ENCODE results near the gene NUDT14. TPM values are rescaled to one million over a fixed set of nuclear protein-coding genes. Genes with fewer than 3 reads are reported as not detected.

Gene NUDT14
- total RNA-seq, 2 donors from 2014 or later, result 13.3 to 18.2 TPM

DNA sequence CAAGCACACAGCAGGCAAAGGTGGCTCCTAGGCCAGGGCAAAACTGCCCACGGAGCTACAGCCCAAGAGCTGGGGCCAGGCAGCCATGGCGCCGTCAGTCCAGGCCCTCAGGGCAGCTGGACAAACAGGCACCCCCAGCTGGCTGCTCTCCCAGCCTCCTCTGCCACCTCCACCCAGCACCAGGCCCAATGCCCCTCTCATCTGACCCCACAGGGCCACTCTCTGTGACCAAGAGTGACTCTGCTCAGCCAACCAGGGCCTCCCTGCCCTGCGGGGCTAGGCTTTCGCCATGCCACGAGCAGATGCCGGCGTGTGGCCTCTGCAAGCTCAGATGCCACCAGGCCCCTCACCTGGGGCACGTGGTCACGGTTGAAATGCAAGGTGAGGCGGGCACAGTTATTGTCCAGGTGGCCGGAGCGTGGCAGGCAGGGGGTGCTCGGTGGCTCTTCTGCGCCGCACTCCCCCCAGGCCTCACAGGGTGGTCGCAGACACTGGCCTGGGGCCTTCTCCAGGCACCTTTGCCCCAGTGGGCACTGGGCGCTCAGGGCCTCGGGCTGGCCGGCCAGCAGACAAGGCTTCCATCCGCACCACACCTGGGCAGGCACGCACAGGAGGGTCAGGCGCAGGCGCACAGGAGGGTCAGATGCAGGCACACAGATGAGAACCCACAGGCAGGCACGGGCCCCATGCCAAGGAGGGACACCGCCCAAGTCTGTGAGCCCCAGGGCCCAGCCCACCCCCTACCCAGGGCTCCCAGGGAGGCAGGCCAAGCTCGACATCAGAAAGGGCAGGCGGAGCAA lies 35.5 kb downstream of the NUDT14 start:
- Mint-ChIP-seq H3K27me3 (ENCODE audit: low read depth) (no peaks in the 10 kb centered on the region), H3K36me3 (ENCODE audit: insufficient read depth in 2 of 2) (peaks cover 2 to 3% of the 10 kb centered on the region in 2 donors), H3K9me3 (peaks cover 0 to 2% of the 10 kb centered on the region in 2 donors), H3K4me3 (no peak overlapping the region), H3K27ac (no peak overlapping the region), H3K4me1 (ENCODE audit: low read depth) (no peaks in the 10 kb centered on the region)
- no peak for DNase-seq
- ATAC-seq (replicated peaks in 1 of 2), result no peak

DNA sequence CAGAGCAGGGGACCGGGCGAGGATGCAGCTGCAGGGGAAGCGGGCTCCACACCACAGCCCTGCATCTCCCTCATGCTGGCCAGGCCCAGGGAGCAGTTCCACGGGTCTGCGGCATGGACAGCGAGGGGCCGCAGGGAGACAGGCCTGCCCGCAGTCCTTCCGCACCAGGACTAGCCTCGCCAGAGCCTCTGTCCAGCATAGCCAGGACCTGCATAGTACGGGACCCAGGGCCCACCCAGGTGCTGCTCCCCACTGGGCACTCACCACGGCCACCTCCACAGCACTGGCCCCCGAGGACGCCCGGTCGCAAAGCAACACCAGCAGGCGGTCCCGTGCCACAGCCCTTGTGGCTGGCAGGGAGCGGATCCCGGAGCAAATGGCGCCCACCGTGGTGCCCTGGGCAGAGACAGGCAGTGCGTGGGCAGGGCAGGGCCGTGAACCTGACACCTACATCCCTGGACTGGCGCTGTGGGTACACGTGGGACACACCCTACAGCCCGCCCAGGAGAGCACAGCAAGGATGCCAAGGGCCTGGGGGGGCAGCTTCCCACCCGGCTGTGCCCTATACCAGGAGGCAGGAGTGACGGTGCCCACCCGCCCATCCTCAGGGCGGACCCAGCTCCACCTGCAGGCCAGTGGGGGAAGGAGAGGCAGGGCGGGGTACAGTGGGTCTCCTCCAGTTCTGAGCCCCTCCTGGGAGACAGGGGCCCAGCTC lies 36.3 kb downstream of the NUDT14 start:
- Mint-ChIP-seq H3K36me3 (ENCODE audit: insufficient read depth in 2 of 2) (peaks cover 3 to 5% of the 10 kb centered on the region in 2 donors), H3K9me3 (peaks cover 2 to 7% of the 10 kb centered on the region in 2 donors), H3K27ac (no peak overlapping the region), H3K4me3 (no peak overlapping the region), H3K4me1 (ENCODE audit: low read depth) (no peaks in the 10 kb centered on the region), H3K27me3 (ENCODE audit: low read depth) (no peaks in the 10 kb centered on the region)
- ATAC-seq (replicated peaks in 1 of 2) (no peak), DNase-seq (no peak)

DNA sequence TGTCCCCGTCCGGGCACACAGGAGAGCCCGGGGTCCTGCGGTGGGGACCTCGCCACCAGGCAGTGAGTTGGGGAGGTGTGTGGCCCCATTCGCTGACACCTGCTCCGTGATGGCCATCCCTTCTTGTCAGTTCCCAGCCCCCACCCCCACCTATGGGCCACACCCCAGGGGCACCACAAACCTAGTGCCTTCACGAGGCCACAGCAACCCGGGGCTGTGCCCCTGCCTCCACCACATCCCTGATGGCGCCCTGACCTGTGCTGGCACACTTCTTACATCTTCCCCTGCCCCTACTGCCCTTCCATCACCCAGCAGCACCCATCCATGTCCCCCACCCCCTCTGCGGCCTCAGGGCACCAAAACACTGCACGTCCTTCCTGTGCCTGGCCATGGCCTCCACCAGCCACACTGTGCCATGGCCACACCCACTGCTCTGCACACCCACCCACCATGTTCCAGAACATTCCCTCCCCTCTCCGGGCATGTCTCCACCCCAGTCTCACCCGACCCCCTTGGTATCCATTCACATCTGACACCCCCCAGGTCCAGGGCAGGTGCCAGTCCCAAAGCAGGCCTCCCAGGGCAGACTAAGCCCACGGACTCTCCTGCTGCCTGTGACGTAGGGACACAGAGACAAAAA lies 37.0 kb downstream of the NUDT14 start:
- peaks cover 3 to 5% of the 10 kb centered on the region in 2 donors for H3K36me3 Mint-ChIP-seq (ENCODE audit: insufficient read depth in 2 of 2)
- ATAC-seq (replicated peaks in 1 of 2) (no peak), DNase-seq (no peak)
- H3K4me1 Mint-ChIP-seq (ENCODE audit: low read depth), result no peaks in the 10 kb centered on the region
- no peak overlapping the region for H3K27ac Mint-ChIP-seq
- H3K9me3 Mint-ChIP-seq, result peaks cover 2 to 7% of the 10 kb centered on the region in 2 donors
- no peaks in the 10 kb centered on the region for H3K27me3 Mint-ChIP-seq (ENCODE audit: low read depth)
- no peak overlapping the region for H3K4me3 Mint-ChIP-seq

DNA sequence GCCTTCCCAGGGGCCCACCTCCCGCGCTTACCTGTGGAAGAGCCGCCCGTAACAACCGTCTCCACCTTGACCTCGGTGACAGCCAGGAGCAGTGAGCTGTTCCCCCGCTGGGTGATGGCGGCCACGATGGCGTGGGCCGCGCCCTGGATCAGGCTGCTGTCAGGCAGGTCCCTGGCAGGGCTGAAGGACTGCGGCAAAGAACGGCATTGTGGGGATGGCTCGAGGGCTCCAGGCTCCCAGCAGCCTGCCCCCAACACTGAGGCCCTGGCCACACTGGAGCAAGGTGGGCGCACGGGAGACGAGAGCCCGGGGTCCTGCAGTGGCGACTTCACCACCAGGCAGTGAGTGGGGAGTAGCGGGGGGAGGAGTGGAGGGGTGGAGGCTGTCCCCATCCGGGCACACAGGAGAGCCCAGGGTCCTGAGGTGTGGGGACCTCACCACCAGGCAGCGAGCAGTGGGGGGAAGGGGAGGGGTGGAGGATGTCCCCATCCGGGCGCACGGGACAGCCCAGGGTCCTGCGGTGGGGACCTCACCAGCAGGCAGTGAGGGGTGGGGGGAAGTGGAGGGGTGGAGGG lies 37.6 kb downstream of the NUDT14 start:
- H3K36me3 Mint-ChIP-seq (ENCODE audit: insufficient read depth in 2 of 2), result peaks cover 3 to 5% of the 10 kb centered on the region in 2 donors
- H3K4me3 Mint-ChIP-seq, result no peak overlapping the region
- H3K27ac Mint-ChIP-seq, result no peak overlapping the region
- H3K4me1 Mint-ChIP-seq (ENCODE audit: low read depth), result no peaks in the 10 kb centered on the region
- ATAC-seq (replicated peaks in 1 of 2) (no peak), DNase-seq (no peak)
- peaks cover 2 to 7% of the 10 kb centered on the region in 2 donors for H3K9me3 Mint-ChIP-seq
- no peaks in the 10 kb centered on the region for H3K27me3 Mint-ChIP-seq (ENCODE audit: low read depth)

DNA sequence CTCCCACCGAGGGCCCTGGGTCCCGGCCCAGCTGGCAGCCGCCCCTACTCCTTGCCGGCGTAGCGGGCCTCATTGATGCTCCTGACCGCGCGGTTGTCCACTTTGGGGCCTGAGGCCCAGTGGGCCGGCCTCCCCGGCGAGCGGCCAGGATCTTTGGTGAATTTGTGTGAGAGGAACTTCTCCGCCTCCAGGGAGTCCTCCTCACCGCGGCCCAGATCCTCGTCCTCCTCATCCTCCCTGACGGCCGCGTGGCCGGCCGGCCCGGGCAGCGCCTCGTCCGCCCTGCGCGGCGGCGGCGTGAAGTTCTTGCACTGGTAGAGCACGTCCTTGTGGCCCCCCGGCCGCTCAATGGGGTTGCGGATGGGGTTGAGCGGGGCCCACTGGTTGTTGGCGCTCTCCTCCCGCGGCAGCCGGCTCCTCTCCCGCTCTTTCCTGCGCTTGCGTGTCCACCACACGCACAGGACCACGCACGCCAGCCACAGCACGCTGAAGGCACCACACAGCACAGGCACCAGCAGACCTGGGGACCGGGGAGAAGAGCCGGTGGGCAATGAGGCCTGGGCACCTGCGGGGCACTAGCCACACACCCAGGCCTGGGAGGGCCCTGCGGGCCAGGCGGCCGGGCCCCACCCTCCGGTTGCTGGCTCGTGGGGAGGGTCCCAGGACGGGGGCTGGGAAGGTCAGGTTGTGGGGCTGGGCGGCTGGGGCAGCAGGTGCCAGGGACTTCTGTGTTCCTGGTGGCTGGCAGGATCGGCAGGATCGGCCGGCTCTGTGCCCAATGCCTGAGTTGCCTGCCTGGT lies 38.3 kb downstream of the NUDT14 start:
- peaks cover 2 to 7% of the 10 kb centered on the region in 2 donors for H3K9me3 Mint-ChIP-seq
- no peak overlapping the region for H3K4me3 Mint-ChIP-seq
- no peak overlapping the region for H3K27ac Mint-ChIP-seq
- peaks cover 3 to 5% of the 10 kb centered on the region in 2 donors for H3K36me3 Mint-ChIP-seq (ENCODE audit: insufficient read depth in 2 of 2)
- no peak for DNase-seq
- no peak for ATAC-seq (replicated peaks in 1 of 2)
- no peaks in the 10 kb centered on the region for H3K27me3 Mint-ChIP-seq (ENCODE audit: low read depth)
- H3K4me1 Mint-ChIP-seq (ENCODE audit: low read depth), result no peaks in the 10 kb centered on the region

DNA sequence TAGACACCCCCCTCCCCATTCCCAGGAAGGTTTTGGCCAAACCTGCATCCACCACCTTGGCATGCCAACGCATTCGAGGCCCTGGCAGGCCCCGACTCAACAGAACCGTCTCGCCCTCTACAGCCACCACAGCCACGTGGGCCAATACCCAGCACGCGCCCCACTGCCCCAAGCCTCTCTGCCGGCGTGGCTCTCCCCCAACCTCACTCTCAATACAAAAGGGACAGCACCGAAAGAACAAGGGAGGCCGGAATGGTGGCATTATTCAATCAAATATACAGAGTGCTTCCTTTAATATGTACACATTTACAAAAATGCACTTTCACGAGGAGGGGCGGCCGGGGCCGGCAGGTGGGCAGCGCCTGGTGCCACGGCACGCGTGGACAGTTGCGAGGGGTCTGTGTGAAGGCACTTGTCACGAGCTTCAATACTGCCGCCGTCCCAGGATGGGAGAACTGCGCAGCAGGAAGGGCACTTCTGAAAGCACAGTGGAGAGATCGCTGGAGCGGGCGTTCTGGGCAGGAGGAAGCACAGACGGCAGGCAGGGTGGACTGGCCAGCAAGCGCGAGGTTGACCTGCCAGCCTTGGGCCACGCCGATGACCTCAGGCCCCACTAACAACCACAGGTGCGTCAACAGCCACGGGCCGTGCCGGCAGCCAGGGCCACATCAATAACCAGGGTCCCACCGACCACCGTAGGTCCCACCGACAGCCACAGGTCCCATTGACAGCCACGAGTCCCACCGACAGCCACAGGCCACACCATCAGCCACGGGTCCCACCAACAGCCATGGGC lies 39.4 kb downstream of the NUDT14 start:
- Mint-ChIP-seq H3K9me3 (peaks cover 2 to 7% of the 10 kb centered on the region in 2 donors), H3K27me3 (ENCODE audit: low read depth) (no peaks in the 10 kb centered on the region), H3K4me3 (no peak overlapping the region), H3K36me3 (ENCODE audit: insufficient read depth in 2 of 2) (peaks cover 3 to 5% of the 10 kb centered on the region in 2 donors), H3K4me1 (ENCODE audit: low read depth) (no peaks in the 10 kb centered on the region), H3K27ac (no peak overlapping the region)
- DNase-seq, result no peak
- no peak for ATAC-seq (replicated peaks in 1 of 2)

DNA sequence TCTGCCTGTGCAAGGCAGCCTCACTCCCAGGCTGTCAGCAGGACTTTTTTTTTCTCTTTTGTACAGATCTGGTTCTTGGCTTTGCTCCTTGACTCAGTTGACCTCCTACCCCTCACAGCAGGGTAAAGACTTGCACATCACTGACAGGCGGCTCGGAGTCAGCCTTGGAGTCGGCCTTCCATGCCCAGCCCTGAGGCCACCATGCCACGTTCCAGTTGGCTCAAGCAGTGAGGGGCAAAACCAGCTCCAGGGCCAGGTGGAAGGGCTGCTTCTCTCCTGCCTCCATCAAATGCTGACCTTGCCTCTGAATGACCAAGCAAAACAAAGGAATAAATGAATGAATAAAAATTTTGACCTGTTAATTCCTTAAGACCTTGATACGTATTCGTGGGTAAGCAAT lies 40.1 kb downstream of the NUDT14 start:
- peaks cover 3 to 5% of the 10 kb centered on the region in 2 donors for H3K36me3 Mint-ChIP-seq (ENCODE audit: insufficient read depth in 2 of 2)
- H3K4me1 Mint-ChIP-seq (ENCODE audit: low read depth), result no peaks in the 10 kb centered on the region
- DNase-seq (no peak), ATAC-seq (replicated peaks in 1 of 2) (no peak)
- H3K4me3 Mint-ChIP-seq, result no peak overlapping the region
- peaks cover 2 to 7% of the 10 kb centered on the region in 2 donors for H3K9me3 Mint-ChIP-seq
- no peak overlapping the region for H3K27ac Mint-ChIP-seq
- H3K27me3 Mint-ChIP-seq (ENCODE audit: low read depth), result no peaks in the 10 kb centered on the region

DNA sequence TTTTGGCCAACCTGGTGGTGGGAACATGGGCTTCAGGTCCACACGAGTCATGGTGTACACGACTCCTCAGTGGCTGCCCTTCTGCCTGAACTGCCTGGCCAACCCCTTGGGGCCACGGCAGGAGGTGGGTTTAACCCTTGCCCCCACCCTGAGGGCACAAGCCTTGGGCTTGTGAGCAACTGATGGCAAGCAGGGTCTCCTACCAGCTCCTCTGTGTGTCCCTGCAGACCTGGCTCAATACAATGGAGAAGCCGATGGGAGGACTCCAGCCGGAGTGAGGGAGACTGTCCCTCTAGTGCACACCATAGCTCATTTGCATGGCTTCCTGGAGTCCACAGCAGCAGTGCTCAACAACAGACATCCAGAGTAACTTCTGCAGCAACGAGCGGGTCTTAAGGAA lies 40.5 kb downstream of the NUDT14 start:
- H3K27ac Mint-ChIP-seq, result no peak overlapping the region
- ATAC-seq (replicated peaks in 1 of 2) (no peak), DNase-seq (no peak)
- no peaks in the 10 kb centered on the region for H3K27me3 Mint-ChIP-seq (ENCODE audit: low read depth)
- H3K4me3 Mint-ChIP-seq, result no peak overlapping the region
- peaks cover 2 to 7% of the 10 kb centered on the region in 2 donors for H3K9me3 Mint-ChIP-seq
- peaks cover 3 to 5% of the 10 kb centered on the region in 2 donors for H3K36me3 Mint-ChIP-seq (ENCODE audit: insufficient read depth in 2 of 2)
- no peaks in the 10 kb centered on the region for H3K4me1 Mint-ChIP-seq (ENCODE audit: low read depth)

DNA sequence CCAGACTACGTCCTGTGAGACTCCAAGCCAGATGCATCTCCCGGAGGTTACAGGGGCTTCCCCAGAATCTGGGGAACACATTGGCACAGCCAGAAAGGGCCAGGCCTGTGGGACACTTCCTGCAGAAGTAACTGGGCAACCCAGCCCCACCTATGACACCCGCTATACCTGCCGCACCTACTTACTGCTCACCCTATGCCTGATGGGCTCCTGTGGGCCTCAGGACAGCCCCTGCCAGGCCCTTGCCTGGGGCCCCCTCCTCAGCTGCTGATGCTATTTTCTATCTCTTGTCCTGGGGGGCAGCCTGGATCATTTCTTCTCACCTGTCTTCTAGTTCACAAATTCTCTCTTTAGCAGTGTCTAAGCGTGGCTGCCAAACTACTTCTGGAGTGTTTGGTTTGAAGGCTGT lies 41.3 kb downstream of the NUDT14 start:
- no peaks in the 10 kb centered on the region for H3K4me1 Mint-ChIP-seq (ENCODE audit: low read depth)
- no peak overlapping the region for H3K4me3 Mint-ChIP-seq
- peaks cover 3 to 5% of the 10 kb centered on the region in 2 donors for H3K36me3 Mint-ChIP-seq (ENCODE audit: insufficient read depth in 2 of 2)
- H3K9me3 Mint-ChIP-seq, result peaks cover 2 to 7% of the 10 kb centered on the region in 2 donors
- no peaks in the 10 kb centered on the region for H3K27me3 Mint-ChIP-seq (ENCODE audit: low read depth)
- no peak for ATAC-seq (replicated peaks in 1 of 2)
- no peak overlapping the region for H3K27ac Mint-ChIP-seq
- DNase-seq, result no peak

DNA sequence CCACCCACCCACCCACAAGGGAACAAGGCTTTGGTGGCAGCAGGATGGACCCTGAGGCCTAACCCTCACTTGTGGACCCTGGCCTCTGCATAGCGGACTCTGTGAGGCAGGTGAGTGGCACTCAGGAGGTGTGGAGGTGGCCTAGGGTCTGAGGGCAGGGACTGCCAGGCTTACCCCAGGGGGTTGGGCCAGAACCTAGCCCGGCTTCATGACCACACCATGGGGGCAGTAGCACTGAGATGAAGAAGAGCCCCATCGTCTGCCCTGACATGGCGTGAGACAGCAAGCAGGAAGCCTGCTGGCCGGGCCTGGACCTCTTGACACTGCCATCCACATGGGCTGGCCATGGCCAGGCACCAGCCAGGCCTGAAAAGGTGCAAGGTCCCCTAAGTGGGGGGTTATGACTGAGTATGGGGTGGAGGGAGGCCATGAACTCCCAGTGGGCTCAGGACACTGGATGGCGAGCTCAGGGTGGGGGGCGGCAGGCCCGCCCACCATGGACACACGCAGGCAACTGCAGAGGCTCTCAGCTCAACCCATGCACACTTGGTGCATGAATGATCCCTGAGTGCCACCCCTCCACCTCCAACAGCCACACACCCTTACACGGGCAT lies 41.8 kb downstream of the NUDT14 start:
- Mint-ChIP-seq H3K27me3 (ENCODE audit: low read depth) (no peaks in the 10 kb centered on the region), H3K27ac (no peak overlapping the region), H3K4me1 (ENCODE audit: low read depth) (no peaks in the 10 kb centered on the region), H3K4me3 (no peak overlapping the region), H3K36me3 (ENCODE audit: insufficient read depth in 2 of 2) (peaks cover 3 to 5% of the 10 kb centered on the region in 2 donors), H3K9me3 (peaks cover 2 to 7% of the 10 kb centered on the region in 2 donors)
- DNase-seq (no peak), ATAC-seq (replicated peaks in 1 of 2) (no peak)

DNA sequence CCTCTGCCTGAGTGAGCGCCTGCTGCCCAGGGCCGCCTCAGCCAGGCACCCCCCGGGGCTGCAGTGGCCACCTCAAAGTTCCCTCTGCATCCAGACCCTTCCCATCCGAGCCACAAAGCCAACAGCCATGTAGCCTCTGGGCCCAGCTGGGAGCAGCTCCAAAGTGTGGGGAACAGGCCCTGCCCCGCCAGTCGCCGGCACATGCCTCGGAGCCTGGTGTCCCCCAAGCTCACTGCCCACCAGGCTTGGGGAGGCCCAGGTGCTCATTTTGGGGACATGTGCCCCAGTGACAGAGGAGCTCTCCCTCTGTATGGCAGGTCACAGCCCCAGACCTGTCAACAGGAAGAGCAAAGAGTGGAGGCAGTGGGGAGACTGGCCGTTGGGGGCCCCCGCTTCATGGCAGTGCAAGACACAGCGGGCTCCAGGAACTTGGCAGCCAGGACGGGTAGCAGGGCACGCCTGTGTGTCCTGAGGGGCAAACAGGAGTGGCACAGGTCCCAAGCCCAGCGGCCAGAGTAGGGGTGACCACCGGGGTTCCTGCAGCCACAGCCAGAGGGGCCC lies 42.5 kb downstream of the NUDT14 start:
- Mint-ChIP-seq H3K36me3 (ENCODE audit: insufficient read depth in 2 of 2) (peaks cover 3 to 5% of the 10 kb centered on the region in 2 donors), H3K9me3 (peaks cover 2 to 7% of the 10 kb centered on the region in 2 donors), H3K27ac (no peak overlapping the region), H3K4me1 (ENCODE audit: low read depth) (no peaks in the 10 kb centered on the region), H3K27me3 (ENCODE audit: low read depth) (peaks cover under 1% of the 10 kb centered on the region), H3K4me3 (no peak overlapping the region)
- ATAC-seq (replicated peaks in 1 of 2) (no peak), DNase-seq (no peak)
